Gastrocnemius medialis (tissue), 4 donors: ENCODE data around the gene SPATA24.

Experiments
- CTCF ChIP-seq, 5 experiments: fragments of 450-650 bp in 3 of 5; fragments of 200-600 bp in 2 of 5; sonication (generic) in 2 of 5; IDR thresholded peaks in 4 of 5; conservative IDR thresholded peaks in 1 of 5; 1 replicate in 4 of 5; 2 replicates in 1 of 5; pipeline ENCODE4 v1.5.1; 2016 to 2019; ENCODE audit warnings: antibody characterized with exemption in 5 of 5, mild to moderate bottlenecking in 3 of 5, moderate library complexity in 3 of 5
- POLR2A ChIP-seq, 2 donors: fragments of 450-650 bp; IDR thresholded peaks; one replicate each; pipeline ENCODE4 v1.6.1; 2017; ENCODE audit warnings: antibody characterized with exemption in 2 of 2, mild to moderate bottlenecking in 2 of 2, moderate library complexity in 2 of 2

- TF ChIP-seq CTCF (IDR thresholded peaks at IDR 0.05 in 4 of 5, conservative IDR thresholded peaks at IDR 0.05 in 1 of 5) (peak in 1 of 5 experiments; percentile 28), POLR2A (IDR thresholded peaks at IDR 0.05) (peak; percentile 36 to 38)
Measured at GRCh38 chr5:139414581-139415130, 10.8 kb upstream of the SPATA24 start.
